Activated CD4-positive, alpha-beta T cell treated with anti-CD3 and anti-CD28 coated beads for 4 hours (primary cell): ENCODE results near the gene BPIFB2.
"Not testable (repeated sequence)": the region's sequence is repeated elsewhere in the genome, so short reads cannot be mapped to it uniquely, and the experiment has no call there.

Experiments used
- DNase-seq, 2 donors: peaks; one replicate each; pipeline ENCODE4 v3.0.0-alpha.2; 2020

BPIFB2 gene

GRCh38 chr20:32971703-32972161 is 35.8 kb upstream of the BPIFB2 start:
- DNase-seq: peak in 1 of 2 donors; percentile 39

DNA sequence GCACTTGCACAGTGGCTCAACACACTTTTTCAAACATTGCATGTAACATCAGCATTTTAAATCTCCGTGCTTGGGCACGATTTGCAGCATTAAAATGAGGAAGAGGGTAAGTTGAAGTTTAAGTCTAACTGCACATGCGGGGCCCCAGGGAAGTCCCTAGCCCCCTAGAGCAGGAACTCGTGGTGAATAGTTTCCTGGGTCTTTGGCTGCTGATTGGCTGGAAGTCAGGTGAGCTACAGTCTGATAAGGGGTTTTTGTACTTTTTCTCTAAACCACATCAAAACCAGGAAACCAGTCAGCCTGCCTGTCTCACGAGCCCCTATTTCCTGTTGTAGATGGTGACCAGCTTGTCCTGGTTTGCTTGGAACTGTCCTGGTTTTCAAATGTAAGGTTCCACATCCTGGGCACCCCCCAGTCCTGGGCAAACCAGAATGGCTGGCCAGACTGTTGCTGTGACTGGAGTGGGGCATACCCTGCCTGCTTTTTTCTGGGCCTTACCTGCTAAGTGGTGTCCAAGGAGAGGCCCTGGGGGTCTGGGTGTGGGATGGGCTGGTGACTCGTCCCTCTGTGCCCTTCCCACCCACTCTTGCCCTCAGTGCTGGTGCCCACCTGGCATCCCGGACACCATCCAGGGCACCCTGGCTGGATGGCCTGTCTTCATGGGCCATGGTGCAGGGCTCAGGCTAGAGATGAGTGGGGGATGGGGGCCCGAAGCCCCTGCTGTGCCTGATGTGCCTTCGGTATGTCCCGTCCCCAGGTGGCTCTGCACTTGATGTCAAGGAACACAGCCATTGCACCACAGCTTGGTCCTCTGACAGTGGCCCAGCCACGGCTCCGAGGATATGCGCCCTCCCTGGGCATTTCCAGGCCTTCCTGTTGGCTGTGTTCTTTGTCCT is 35.1 kb upstream of the BPIFB2 start:
- peak; percentile 79 to 83 for DNase-seq

DNA sequence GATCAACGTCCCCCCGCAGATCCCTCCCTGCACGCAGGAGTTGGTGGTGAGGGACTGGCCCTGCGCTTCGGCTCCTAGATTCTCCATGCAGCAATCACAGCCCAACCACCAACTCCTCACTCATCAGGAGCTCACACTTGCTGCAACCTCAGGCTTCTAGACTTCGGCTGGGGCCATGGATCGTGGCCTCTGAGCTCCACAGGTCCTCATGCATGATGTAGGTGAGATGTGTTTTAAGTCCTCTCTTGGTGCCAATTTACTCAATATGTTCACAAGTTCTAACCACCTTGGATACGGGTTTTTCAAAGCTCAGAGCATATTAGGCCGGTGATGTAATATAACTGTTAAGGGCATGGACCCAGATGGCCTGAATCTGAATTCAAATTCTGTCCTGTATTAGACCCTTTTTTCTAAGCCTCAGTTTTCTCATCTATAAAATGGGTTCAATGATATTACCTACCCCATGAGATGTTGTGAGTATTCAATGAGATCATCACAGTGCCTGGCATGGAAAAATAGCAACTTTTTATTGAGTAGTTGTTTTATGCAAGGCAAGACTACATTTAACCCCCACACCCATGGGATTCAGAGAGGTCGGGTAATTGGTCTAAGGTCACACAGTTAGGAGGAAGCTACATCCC is 34.3 kb upstream of the BPIFB2 start:
- no peak for DNase-seq

GRCh38 chr20:32974204-32975064 is 33.1 kb upstream of the BPIFB2 start:
- not testable (repeated sequence) for DNase-seq

- not testable (repeated sequence) for DNase-seq
These were observed 32.4 kb upstream of the BPIFB2 start for GRCh38 chr20:32975121-32975520.

GRCh38 chr20:32975698-32976674 is 31.5 kb upstream of the BPIFB2 start:
- DNase-seq: no peak

DNA sequence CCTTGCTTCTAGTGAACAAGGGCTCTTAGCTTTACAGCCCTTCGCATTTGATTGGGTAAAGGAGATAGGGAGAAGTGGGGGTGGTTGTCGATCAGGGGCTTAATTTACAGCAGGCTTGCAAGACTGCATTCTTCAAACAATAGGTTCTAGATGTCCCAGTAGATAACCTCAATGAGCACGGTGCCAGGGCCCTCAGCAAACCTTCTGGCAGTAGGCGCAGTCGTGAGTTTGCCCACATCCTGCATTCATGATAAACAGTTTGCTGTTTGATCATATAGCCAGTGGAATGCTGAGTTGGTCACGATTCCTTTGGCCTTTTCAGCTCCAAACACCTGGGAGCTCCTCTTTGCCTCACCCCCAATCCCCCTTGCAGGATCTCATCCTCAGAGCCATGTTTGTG is 30.8 kb upstream of the BPIFB2 start:
- no peak for DNase-seq

DNA sequence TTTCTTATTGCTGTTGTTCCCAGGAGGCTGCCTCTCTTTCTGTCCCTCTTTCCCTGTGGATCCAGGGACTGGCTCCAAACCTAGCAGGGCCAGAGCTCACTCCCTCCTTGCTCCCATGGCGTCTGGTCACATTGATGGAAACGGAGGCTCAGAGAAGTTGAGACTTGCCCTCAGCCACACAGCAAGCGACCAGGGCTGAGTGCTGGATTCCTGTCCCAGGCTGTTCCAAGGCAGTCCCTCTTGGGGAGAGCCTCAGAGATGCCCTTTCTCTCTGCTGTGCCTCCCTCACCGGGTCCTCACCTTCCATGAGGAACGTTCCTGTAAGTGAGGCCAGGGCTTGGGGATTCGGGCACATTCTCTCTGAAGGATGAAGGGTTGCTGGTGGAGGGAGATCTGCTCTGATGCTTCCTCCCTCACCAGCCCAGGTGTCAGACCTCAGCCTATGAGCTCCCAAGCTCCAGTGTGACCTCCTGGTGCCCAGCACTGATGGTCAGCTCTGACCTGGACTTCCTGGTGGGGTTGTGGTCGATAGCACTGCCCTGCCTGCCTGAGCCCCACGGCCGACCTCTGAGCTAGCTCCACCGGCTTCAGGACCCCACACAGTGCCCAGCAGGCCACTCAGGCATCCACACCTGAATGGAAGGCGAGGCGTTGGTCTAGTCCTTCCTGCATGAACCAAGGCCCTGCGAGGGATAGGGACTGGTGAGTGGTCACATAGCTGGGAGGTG is 30.1 kb upstream of the BPIFB2 start:
- no peak for DNase-seq

DNA sequence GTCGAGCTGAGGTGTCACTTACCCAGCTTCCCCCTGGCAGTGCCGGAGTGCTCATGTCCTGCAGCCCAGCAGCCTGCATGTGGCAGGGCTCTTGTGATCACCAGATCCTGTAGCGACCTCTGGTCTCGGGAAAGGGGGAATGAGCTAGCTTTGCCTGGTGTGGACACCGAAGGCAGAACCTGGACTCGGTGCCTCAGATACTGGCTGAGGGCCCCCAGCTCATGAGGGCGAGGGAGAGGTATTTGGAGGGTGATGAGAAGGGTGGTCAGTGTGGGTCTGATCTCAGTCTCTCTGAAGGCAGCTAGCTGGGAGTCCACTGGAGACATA is 29.5 kb upstream of the BPIFB2 start:
- DNase-seq: no peak

DNA sequence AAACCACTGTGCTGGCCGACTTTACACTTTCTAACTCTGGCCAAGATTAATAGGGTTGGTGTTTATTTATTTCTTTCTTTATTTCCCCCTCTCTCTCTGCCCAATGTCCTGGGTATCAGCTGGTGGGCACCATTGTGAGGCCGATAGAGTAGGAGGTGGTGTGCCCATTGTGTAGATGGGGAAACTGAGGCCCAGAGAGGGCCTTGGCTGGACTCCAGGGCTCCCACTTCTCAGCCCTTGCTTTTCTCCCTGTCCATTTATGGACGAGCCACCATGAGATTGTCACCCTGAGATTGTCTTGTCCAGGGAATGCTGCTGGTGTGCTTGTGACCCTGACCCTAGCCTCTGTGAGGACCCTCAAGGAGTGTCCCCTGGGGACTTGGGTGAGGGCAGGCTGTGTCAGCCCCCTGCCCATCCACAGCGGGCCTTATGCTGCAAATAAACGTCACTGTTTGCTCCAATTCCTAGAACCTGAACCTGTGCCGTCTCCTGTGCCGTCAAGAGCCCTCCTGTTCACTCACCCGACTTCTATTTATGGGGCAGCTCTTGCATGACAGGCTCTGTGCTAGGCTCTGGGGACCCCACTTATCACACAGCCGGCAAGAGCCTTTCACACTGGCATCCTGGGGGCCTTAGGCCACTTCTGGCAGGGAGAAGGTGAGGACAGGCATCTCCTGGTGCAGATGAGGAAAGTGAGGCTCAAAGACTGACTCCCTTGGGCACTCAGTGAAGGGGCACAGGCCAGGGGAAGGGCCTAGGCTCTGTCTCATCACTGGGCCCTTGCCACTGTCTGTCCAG is 28.1 kb upstream of the BPIFB2 start:
- DNase-seq: no peak

DNA sequence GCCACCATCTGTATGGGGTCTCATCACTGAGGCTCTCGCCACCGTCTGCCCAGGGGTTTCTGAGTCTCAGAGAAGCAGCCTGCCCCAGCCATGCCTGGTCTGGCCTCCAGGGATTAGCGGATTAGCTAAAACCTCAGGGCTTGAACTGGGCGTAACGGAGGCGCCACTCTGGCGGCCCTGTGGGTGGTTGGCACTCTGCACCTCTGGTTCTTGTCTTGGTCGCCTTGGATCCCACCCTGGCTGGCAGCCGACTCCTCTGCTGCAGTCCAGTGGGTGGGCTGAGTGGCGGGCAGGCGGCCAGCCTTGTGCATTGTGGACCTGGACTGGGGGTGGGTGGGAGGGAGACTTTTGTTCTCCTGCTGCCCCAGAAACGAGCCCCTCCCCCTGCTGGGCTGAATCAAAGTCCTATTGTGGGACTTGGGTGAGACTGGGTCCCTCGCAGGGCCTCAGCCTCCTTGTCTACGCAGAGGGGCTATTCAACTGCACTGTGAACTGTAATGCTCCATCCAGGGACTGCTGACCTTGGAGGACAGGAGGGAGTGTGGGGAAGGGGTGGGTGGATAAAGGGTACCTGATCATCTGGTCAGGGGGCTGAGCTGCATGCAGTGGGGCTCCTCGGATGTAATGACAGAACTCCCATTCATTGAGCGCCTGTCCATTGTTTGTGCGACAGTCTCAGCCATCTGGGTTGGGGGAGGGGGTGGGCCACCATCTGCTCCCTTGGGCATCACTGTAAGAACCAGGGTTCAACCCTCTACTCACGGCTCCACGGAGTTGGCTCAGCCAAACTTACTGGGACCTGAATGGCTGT is 27.2 kb upstream of the BPIFB2 start:
- DNase-seq: no peak

DNA sequence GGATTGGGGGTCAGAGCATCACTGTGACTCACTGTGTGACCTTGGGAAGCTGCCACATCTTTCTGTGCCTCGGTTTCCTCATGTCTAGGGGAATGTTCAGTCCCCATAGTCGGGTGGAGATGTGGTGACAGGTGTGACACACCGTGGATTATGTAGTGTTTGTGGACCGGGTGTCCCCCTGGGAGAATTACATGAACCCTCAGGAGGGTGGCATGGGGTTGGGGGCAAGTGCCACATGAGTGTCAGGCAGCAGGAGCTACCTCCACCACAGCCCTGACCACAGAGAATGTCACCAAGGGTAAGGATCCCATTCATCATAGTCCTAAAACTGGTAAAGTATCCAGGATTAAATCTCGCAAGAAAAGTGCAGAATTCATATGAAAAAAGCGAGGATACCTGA is 26.5 kb upstream of the BPIFB2 start:
- no peak for DNase-seq

- no peak for DNase-seq
These were observed 24.7 kb upstream of the BPIFB2 start for GRCh38 chr20:32982617-32983458.

DNA sequence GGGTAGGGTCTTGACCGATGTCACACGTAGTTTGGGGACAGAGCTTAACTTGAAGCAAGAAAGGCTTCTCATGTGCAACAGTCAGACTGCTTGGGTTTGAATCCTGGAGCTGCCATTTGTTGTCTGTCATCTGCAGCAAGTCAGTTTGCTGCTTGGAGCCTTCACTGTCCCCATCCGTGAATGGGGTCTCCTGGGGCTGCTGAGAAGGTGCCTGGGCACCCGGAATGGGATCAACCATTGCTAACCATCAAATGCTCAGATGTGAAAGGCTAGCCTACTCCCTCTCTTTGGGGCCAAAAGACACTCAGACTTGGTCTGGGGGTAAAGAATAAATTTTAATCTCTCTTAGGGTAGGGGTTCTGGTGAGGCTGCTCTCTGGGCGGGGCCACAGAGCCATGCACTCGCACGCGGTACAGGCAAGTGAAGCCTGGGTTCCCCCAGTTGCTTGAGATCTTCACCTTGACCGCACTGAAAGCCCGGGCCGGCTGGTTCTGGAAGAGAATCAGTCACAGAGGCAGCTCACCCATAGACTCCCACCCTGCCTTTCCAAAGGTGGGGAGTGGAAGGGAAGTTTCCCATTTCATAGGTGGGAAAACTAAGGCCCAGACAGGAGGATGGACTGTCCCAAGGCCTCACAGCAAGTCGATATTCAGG is 23.9 kb upstream of the BPIFB2 start:
- no peak for DNase-seq

DNA sequence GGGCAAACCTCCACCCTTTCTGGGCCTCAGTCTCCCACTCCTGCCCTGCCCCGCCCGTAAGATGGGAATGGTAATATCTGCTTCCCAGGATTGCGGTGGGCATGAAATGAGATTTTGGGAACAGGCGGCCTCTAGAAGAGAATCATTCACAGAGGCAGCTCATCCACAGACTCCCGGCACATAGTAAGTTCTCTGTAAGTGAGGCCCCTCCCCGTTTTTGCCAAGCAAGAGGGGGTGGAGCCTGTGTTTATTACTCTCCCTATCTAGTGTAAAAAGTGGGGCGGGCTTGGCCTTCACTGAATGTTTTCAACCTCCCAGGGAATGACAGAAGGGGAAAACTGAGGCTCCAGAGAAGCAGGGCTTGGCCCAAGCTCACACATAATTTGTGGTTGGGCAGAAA is 23.3 kb upstream of the BPIFB2 start:
- DNase-seq: no peak

DNA sequence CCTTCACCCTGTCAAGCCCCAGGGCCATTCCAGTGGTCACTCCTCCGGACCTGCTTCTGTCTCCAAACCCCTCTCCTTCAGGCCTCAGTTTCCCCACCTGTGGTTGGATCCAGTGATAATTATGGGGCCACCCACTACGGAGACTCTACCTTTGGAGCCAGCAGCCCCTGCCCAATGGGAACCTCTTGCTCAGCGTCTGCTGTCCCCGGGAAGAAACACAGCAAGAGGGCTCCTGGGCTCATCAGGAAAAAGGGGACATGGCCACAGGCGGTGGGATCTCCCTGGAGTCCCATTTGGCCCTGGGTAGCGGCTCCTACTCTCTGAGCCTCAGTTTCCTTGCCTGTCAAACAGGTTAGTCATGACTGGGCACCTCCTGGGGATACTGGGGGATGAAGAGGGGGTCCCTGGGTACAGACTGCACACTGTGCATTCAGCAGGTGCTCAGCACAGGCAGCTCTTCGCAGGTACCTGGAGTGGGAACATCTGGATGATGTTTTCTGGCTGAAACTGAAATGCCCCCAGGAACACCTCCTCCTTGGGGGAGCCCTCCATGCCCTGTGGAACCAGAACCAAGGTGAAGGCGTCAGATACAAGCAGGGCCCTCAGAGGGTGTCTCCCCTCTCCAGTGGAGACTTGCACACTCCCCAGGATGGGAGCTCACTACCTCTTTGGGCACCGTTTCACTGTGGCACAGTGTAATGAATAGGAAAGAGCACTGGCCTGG is 22.7 kb upstream of the BPIFB2 start:
- DNase-seq: no peak

GRCh38 chr20:32985596-32985995 is 21.9 kb upstream of the BPIFB2 start:
- DNase-seq: no peak
